ENCODE results near the gene PPP3R1.

- TF ChIP-seq ZBTB33 (IDR thresholded peaks at IDR 0.05) (no peak), JUND (IDR thresholded peaks at IDR 0.05) (no peak), HNF4A (conservative IDR thresholded peaks at IDR 0.05) (no peak)
- TF ChIP-seq, protein P1, sequence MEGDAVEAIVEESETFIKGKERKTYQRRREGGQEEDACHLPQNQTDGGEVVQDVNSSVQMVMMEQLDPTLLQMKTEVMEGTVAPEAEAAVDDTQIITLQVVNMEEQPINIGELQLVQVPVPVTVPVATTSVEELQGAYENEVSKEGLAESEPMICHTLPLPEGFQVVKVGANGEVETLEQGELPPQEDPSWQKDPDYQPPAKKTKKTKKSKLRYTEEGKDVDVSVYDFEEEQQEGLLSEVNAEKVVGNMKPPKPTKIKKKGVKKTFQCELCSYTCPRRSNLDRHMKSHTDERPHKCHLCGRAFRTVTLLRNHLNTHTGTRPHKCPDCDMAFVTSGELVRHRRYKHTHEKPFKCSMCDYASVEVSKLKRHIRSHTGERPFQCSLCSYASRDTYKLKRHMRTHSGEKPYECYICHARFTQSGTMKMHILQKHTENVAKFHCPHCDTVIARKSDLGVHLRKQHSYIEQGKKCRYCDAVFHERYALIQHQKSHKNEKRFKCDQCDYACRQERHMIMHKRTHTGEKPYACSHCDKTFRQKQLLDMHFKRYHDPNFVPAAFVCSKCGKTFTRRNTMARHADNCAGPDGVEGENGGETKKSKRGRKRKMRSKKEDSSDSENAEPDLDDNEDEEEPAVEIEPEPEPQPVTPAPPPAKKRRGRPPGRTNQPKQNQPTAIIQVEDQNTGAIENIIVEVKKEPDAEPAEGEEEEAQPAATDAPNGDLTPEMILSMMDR (IDR thresholded peaks at IDR 0.05; ENCODE audit: low read depth, low read length, missing input control), result peak; percentile 61
Measured at GRCh38 chr2:68196120-68196716, 56.1 kb downstream of the PPP3R1 start.
